ENCODE results near the gene PRRG4.
"Not testable (repeated sequence)": the region's sequence is repeated elsewhere in the genome, so short reads cannot be mapped to it uniquely, and the experiment has no call there.

The PRRG4 gene

GRCh38 chr11:32829680-32830412, at the start of gene PRRG4:
Gene PRRG4, plus strand, starts transcription at chr11:32829927. Its CDS starts 603 bp downstream, at chr11:32830530.
- DNase-seq: no peak

- not testable (repeated sequence) for DNase-seq
These were observed 48.9 kb upstream of the PRRG4 start for GRCh38 chr11:32780839-32781238.

- no peak for DNase-seq
These were observed 48.0 kb upstream of the PRRG4 start for GRCh38 chr11:32781721-32782120.

- no peak for DNase-seq
These were observed 44.5 kb upstream of the PRRG4 start for GRCh38 chr11:32785262-32785661.

DNA sequence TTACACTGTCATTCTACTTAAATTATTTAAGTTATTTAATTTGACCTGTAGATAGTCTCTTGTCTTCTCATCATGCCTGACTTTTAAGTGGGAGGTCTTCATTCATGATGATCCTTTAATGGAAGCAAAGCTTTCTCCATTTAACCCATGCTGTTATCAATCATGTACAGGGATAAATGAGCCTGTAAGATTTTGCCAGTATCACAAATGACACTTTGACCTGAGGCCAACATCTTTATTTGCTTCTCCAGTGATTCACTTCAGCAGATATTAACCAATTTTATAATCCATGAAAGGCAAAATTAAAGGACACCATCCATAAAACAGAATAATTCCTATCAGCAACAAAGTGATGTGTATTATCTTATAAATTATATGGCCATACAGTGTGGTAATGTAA, 42.9 kb upstream of the PRRG4 start:
- DNase-seq: no peak

DNA sequence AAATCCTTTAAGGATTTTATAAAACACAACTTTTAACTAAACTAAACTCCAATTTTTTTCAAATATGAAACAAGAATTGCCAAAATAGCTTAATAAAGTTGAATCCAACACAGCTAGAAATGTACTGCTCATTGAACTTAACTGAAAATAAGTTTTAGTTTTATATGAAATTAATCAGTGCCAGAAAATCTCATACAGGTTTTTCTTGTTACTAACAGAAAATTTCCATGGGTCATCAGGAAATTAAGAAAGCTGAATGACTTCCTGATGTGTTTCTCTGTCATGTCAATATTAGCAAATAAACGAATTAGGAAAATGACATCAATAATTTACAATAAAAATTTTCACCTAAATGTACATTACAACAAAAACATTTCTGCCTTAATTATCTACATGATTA, 38.8 kb upstream of the PRRG4 start:
- DNase-seq: no peak

GRCh38 chr11:32792111-32792947, 37.4 kb upstream of the PRRG4 start:
- DNase-seq: no peak

DNA sequence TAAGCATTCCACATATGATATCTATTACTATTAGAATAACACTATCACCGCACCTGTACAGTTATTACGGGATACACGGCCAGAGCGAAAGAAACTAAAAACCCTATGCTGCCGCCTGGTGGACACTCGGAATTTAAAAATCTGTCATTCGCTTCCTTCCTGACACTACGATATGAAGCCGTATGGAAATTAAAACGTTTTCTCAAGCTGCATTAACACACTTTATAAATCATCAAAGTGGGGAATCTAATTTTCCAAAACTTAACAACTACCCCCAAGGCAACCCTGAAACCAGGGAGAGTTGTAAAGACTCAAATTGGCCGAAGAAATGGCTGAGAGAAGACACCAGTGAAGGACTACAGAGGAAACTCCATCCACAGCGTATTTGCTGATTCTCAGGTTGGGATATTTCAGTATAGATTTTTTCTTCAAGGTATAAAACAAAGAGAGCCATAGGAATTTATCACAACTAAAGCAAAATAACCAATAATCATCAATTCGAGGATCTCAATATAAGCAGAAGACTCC, 36.7 kb upstream of the PRRG4 start:
- peak; percentile 59 for DNase-seq

- no peak for DNase-seq
These were observed 35.3 kb upstream of the PRRG4 start, which contains the start of gene CCDC73 for GRCh38 chr11:32794439-32794838. Gene CCDC73, minus strand, starts transcription at chr11:32794662. Its CDS starts 34,419 bp downstream, at chr11:32760243.

DNA sequence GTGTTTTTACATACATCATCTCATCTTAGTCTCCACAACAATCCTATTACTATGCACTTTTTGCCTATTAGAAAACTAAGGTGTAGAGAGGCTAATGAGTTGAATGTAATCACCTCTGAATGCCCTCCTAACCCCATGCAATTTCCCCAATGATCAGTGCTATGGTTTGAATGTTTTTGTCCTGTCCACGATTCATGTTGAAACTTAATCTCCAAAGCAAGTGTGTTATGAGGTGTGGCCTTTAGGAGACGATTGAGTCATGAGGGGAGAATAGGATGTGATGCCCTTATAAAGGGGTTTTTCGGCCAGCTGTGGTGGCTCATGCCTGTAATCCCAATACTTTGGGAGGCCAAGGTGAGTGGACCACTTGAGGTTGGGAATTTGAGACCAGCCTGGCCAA, 33.3 kb upstream of the PRRG4 start:
- DNase-seq: no peak

DNA sequence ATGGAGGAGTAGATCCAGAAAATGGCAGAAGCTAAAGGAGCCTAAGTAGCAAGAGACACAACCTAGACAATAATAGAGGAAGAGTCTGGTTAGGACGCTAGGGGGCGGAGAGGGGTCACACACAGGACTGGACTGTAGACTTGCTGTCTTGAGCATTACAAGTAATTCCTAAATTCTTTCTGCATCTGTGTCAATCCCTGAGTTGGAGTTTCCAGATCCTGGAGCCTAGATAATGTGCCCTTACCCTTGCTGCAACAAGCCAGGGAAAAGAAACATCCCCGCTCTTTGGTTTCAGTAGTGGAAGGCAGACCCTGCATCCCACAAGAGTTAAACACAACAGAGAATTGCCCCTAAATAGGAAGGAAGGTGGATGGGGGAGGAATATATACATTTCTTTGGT, 20.4 kb upstream of the PRRG4 start:
- peak; percentile 19 for DNase-seq

DNA sequence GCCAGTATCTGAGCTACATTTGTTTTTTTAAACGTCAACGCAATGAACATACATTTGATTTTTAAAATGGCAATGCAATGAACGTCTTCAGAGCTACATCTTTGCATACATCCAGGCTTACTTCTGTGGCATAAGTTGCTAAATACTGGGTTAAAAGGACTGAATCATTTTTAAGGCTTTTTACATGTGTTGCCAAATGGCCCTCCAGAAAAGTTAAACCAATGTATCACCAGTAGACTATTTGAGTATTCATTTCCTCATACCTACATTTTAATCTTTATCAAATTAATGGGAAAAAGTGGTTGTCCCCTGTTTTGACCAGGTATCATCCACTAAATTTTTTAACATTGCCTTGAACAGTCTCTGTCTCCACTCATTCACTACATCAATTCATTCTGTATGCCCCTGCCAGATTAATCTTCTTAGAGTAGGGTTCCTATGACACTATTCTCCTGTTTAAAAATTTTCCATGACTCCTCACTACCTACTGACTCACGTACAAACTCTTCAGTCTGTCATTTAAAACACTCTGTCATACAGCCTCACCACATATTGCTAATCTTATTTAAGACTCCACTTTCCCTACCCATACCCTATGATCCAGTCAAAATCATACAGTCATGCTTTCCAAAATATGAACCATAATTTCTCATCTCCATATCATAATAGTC, 12.4 kb upstream of the PRRG4 start:
- DNase-seq: no peak

DNA sequence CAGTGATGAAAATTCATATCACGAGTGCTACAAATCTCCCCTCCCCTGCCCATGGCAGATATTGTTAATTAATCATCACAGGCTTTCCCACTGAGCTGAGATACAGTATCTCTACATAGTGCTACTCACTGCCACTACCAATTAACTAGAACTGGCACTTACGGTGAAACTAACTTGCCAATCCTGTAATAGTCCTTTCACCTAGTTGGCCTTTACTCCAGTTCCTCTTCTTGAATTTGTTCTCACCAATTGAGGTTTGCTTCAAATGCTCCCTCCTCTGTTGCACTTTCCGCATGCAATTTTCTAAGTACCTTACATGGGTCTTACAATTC, 11.9 kb upstream of the PRRG4 start:
- no peak for DNase-seq

GRCh38 chr11:32819187-32819586, 10.5 kb upstream of the PRRG4 start:
- DNase-seq: no peak

DNA sequence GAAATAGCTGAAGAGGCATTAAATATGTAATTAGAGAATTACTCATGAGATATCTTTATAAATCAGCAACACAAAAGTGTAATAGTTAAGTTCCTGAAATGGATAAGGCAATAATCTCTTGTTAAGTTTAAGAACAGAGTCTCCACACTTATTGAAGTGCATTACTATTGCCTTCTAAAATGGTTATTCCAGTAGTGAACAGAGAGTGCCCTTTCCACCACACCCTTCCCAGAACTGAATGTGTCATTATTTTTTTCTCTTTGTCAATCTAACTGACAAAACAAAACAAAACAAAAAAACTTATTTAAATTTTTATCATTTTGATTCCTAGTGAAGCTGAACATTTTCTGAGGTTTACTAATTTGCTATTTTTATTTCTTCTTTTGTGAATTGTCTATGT, 9.2 kb upstream of the PRRG4 start:
- DNase-seq: no peak

DNA sequence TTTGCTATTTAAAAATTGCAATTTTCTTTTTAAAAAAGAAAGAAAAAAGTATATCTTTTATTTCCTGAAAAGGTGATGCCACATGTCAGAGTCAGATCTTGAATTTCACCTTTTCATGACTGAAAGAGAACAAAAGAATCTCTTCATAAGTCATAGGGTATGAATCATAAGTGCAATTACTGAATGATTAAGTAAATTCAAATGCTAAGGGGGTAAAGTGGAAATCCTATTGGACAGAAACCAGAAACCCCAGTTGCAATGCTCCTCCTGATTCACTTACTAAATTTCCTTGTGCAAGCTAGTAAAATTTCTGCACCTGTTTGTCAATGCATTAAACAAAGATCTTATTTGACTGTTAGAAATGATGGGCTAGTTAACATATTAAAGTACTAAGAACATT, 8.2 kb upstream of the PRRG4 start:
- DNase-seq: no peak

- no peak for DNase-seq
These were observed 7.7 kb upstream of the PRRG4 start for GRCh38 chr11:32821917-32822560.

GRCh38 chr11:32823617-32824016, 6.1 kb upstream of the PRRG4 start:
- DNase-seq: not testable (repeated sequence)

DNA sequence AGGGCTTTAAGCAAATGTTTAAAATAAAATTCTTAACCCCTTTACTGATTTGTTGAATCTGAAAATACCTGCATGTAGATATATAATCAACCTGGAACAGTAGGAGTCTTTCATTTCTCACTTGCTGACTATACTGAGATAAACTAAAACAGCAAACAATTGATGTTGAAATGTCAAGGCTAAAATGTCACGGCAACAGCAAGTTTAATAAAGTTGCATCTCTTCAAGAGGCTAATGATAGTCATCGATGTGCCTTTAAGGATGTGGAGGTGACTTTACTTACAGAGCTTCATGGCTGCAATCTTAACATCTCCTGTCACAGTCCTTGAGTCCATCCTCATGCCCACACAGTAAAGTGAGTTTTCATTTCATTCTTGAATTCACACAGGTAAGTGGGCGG, 3.6 kb upstream of the PRRG4 start:
- DNase-seq: no peak

- no peak for DNase-seq
These were observed 2.5 kb upstream of the PRRG4 start for GRCh38 chr11:32827276-32827675.

- DNase-seq: no peak
These were observed 509 bp upstream of the PRRG4 start for GRCh38 chr11:32829157-32829679.

- no peak for DNase-seq
These were observed 649 bp downstream of the PRRG4 start for GRCh38 chr11:32830413-32830738.

DNA sequence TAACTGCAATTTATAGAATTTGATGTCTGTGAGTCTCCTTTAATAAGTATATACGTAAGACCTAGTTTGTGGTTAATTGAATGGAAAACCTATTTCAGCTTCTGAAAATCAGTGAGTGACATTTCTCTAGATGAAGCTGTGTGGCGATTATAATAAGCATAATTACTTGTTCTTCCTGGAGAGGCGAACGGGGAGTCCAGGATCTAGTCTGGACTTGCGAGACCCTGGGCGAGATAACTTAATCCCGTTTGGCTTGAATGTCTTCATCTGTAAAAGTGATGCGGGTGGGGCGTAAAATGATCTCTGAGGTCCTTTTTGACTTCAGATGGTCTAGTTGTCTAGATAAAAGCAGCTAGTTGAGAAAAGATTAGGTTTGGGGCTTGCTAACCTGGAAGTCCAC, 1.1 kb downstream of the PRRG4 start:
- DNase-seq: no peak
